Measurements from ENCODE around the gene PRRX2.
A peak's percentile ranks its signal among the peaks of the same experiment; 100 is the strongest.

PRRX2 gene

DNA sequence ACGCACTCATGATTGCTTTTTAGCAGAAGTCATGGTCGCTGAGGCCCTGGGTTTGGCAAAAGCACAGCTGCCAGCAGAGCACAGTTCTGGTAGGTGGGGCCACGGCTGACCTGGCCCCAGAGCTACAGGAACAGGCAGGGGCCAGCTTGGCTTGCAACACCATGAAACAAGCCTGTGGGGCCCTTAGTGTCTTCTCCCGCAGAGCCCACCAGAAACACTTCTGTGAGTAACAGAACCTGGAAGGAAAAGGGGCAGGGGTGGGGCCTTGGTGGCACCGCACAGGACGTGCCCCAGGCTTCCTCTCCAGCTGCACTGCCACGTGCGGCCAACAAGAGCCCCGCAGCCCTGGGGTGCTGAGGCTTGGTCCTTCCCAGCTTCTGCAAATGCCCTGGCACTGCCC lies 28.3 kb upstream of the PRRX2 start:
- peak; percentile 68 for DNase-seq

DNA sequence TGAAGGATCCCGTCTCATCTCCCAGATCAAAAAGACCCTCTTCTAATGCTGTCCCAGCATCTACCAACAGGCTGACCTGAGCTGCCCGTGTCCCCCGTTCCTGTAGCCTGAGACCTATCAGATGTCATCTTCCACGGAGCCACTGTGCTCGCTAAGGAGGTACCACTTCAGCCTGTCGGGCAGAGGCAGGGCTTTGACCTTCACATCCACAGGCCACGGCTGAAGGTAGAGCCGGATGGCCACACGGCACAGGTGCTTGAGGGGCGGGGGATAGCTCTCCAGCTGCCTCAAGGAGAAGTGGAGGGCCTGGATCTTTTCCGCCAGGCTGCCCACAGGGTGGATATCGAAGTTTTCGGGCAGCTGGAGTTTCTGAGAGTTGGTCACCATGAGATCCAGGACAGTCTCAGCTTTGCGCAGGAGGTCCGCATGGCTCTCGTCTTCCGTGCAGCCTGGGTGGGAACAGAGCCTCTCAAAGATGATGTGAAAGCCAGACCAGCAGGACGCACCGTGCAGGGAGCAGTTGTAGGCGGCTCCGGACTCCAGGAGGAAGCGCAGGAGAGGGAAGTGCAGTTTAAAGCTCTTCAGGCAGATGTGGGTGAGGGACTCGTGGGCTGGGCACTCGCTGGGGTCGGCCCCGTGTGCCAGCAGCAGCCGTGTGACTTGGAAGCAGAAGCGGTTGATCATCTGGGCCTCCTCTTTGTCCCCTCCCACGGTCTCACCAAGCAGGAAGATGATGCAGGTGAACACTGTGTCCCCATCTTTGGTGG lies 27.6 kb upstream of the PRRX2 start:
- no peak for DNase-seq

DNA sequence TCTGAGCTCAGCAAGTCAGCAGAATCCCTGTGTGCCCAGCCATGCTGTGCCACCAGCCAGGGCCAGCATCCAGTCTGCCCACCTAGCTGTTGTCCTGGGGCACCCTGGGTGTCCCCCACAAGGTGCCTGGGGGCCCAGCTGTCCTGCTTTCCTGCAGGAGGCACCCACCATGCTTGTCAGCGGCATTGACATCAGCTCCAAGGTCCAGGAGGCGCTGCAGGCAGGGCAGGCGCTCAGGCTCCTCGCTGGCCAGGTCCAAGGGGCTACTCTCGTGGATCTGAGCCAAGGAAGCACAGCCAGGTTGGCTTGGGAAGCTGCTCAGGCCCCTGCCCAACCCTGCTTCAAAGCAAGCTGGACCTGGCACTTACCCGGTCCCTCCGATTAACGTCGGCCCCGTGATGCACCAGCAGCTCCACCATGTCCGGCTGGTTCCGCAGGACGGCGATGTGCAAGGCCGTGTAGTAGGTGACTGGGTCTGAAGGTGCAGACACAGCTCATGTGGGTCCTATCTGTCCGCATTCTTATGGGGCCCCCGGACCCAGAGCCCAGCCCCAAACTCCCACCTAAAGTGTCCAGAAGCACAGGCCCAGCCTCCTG lies 26.3 kb upstream of the PRRX2 start:
- DNase-seq = no peak

DNA sequence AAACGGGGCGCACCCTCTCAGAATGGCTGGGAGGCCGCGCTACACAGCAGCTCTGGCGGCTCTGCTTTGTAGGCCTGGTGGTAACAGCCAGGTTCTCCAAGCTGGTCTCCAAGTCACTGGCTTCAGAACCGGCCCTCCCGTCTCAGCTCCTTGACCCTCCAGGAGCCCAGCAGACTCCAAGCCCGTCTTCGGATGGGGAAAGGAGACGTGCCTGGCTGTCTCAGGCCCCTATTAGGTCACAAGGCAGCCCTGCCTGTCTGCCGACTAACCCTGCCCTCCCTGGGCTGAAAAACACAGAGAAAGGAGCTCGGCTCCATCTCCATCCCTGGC lies 25.7 kb upstream of the PRRX2 start:
- no peak for DNase-seq

DNA sequence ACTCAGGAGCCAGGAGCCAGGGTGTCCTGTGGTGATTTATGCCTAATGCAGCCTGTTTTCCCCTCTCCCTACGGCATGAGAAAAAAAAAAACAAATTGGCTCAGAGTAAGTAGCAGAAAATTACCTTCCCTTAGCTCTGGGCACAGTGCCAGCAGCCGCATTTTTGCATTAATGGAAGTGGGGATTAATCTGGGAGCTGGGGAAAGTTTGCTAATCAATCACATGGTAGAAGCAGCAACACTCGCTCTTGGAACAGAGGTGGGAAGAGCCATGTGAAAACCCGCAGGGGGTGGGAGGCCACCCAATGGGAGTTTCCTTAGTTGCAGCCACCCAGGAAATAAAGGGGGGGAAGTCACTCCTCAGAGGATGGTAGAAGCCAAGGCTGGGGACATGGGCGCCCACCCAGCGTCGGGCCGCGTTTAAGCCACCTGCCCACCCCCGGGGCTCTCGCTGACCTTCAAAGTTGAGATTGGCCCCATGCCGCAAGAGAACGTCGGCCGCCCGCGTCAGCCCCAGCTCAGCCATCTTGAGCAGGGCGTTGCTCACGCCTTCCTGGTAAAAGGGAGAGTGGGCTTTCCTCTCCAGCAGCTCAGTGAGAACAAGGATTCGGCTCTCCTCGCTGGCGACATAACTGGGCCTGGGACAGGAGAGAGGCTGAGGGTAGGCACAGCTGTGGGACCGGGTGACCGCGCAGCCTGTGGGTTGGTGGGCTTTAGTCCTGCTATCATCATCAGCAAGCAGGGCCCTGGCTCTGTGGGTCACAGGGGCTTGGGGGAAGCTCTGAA lies 25.2 kb upstream of the PRRX2 start:
- DNase-seq = no peak

DNA sequence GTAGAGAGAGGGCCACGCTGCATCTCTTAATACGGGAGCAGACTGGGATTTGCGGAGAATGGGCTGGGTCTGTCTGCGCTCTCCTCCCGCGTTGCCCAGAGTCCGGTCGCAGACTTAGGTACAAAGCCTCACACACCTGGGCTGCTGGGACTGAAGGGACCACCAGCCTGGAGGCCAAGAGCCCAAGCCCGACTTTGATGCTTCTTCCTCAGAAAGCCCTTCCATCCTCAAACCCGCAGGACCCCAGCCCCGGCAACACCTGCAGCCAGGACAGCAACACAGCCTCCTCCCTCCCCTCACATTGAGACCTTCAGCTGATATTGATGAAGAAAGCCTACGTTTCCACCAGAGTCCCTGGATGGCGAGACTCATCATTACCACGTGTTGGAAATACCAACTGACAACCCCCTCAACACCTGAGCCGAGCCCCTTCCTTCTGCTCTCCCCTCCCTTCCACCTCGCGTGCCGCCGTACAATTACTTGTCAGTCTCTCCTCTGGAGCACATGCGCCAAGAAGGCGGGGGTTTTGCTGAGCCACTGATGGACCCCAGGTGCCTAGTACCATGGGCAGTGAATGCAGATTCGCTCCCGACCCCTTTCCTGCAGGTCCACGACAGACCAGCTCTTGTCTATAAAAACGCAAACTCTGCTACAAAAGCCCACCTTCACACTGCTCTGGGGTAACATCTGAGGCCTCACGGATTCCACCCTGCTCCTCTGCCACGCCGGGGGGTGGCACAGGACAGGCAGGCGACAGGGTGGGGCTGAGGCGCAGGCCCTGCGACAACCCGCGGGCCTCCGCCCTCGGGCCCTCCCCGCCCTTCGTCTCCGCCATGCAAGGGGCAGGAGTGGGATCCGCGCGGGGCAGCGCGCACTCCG lies 24.3 kb upstream of the PRRX2 start:
- peak; percentile 51 for DNase-seq

DNA sequence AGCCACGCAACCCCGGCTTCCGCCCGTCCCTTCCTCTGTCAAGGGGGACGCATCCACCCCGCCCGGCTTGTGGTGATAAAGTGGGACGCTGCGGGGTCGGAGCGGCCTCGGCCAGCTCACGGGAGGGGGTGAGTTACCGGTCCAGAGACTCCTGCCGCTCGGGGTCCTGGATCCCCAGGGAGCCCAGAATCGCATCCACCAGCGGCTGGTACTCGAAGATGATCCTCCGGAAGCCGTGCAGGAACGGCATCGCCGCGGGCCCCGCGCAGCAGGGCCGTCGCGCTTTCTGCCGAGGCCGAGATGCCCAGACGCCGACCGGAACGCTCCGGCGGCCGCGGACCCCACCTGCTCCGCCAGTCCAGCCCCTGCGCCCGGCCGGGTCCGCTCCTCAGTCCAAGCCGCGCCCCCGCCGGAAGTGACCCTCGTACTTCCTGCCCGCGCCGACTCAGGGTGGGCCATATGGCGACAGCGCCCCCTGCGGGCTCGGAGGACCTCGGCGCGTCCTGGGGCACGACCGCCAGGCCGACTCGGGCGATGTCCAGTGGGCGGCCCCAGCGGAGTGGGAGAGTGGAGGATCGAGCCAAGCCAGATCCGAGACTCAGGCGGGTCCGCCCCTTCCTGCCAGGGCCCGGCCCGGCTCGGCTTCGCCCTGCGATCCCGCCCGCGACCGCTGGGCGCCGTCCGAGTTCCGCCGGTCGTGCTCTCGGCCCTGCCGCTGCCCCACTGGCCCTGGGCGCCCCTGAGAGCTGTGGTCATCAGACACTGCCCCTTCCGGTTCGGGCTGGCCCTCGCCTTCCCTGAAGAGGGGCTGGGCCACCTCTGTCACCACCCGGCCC lies 23.5 kb upstream of the PRRX2 start, which contains the start of gene ASB6:
TSS of gene ASB6 (minus strand) at position 402 of the 836 bp plus-strand sequence. CDS start at position 250, 152 bp downstream.
- peak; percentile 98 for DNase-seq

DNA sequence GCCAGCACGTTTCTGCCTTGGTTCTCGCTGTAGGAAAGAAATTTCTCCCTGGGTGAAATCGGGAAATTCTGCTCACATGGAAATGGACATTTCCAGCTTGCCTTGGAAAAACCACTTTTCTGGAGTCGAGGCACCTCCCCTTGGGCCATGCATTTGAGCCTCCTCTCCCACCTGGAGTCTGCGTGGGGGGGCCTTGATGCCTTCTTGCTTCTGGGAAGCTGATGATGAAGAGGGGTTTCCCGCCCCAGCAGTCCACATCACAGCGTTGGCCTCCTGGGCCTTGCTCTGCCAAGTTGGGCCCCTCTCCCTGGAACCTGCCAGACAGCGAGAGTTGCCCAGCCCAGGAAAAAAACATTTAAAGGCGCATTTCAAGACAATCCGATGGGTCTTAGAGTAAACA lies 21.7 kb upstream of the PRRX2 start:
- DNase-seq = no peak

DNA sequence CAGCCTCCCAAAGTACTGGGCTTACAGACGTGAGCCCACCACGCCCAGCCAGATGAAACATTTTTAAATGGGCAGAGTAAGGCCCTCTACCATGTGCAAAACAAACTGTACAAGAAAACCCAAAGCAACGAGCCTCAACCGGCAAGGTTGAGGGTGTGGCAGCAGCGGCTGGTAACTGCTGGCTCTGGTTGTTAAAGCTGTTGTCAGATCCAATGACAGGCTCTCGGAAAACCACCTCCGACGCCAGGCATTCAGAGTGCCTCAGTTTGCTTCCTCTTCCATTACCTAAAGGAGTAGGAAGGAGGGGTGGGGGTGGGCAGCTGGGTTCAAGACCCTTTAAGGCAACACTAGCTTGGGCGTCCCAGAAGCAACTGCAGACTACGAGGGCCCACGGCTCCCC lies 21.1 kb upstream of the PRRX2 start:
- no peak for DNase-seq

DNA sequence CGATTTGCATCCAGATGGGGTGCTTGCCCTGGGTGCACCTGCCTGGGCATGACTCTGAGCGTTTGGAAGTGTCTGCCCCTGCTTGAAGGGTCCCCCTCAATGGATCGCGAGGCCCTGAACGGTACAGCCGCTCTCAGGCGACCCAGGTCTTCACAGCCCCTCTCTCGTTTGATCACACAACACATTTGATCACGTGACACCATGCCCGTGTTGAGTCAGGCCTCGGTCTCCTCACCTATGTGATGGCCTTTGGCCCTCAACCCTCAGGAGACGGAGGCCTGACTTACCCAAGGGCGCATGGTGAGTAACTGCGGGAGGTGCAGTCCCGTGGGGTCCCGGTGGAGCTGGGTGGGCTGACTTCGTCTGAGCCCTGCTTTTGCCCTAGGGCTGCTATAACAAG lies 20.5 kb upstream of the PRRX2 start:
- DNase-seq = no peak

DNA sequence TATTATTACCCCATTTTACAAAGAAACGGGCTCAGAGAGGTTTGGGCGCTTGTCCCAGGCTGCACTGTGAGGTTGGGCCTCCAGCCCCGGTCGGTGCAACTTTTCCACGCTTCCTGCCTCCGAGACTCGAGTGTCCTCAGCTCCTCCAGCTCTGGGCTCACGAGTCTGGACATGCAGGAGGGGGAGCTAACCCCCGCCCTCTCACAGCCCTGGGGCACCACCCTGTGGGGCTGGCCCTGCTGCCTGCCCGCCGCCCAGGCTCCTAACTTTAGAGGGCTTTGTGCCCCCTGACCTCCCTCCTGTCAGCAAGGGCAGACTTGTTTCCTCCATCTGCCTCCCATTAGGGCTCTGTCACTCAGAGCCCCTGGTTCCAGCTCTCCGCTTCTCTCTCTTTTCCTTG lies 19.2 kb upstream of the PRRX2 start:
- no peak for DNase-seq

DNA sequence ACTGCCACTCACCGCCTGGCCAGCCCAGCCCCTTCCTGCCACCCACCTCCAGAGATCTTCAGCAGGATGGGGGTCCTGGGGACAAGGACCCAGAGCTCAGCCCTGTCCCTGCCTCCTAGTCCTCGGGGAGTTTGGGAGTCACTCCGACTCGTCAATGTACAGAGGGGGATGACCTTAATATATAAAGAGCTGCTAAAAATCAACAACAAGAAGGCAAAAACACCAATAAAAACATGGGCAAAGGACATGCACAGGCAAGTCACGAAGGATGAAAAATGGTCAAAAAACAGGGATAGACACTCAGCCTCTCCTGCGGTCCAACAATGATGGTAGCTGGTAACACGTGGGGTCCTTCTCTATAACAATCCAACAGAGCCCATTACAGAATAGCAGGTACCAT lies 18.8 kb upstream of the PRRX2 start:
- no peak for DNase-seq

DNA sequence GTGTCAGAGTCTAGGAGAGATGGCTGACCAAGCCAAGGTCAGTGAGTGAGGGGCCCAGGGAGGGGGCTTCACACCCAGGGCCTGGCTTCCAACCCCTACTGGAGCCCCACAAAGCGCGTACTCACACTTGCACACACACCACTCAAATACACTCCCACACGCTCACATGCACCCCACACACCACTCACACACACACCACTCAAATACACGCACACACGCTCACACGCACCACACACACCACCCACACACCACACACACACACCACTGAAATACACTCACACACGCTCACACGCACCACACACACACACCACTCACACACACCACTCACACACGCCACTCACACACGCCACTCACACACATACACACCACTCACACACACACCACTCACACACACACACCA lies 17.8 kb upstream of the PRRX2 start:
- DNase-seq = no peak

DNA sequence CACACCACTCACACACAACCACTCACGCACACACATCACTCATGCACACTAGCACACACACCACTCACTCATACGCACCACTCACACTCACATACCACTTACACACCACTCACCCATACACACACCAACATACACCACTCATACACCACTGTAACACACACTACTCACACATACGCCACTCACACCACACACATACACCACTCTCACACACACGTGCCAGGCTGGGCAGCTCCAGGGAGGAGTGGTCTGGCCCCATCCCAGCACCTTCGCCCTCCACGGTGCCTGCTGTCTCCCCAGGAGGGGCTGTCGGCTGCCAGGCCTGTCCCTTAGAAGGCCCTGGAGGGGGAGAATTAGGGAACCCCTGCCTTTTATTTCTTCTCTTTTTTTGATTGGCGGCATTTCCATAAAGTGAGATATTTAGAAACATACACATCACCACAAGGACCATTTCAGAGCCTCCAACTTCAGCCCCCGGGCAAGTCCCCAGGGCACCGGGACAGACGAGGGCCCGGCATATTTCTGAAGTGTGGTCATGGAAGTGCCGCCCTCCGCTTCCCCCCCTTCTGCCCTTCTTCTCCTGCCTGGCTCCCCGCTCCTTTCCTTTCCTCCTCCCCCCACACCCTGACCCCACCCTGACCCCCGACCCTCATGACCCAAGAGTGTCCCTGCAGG lies 17.2 kb upstream of the PRRX2 start:
- no peak for DNase-seq

DNA sequence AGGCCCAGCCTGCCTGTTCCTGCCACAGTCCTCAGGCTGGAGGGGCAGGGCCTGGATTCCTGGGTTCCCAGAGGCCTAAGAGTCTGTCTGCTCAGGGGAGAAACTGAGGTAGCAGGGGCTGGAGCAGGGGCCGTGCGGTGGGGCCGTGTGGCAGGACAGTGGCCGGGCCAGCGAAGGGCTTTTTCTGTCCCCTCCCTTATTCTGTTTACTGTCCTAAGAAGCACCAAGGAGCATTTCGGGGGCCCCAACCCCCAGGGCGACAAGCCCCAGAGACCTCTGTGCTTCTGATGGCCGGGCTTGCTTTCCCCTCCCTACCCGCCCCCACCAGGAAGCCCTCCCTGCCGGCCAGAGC lies 16.7 kb upstream of the PRRX2 start:
- no peak for DNase-seq

DNA sequence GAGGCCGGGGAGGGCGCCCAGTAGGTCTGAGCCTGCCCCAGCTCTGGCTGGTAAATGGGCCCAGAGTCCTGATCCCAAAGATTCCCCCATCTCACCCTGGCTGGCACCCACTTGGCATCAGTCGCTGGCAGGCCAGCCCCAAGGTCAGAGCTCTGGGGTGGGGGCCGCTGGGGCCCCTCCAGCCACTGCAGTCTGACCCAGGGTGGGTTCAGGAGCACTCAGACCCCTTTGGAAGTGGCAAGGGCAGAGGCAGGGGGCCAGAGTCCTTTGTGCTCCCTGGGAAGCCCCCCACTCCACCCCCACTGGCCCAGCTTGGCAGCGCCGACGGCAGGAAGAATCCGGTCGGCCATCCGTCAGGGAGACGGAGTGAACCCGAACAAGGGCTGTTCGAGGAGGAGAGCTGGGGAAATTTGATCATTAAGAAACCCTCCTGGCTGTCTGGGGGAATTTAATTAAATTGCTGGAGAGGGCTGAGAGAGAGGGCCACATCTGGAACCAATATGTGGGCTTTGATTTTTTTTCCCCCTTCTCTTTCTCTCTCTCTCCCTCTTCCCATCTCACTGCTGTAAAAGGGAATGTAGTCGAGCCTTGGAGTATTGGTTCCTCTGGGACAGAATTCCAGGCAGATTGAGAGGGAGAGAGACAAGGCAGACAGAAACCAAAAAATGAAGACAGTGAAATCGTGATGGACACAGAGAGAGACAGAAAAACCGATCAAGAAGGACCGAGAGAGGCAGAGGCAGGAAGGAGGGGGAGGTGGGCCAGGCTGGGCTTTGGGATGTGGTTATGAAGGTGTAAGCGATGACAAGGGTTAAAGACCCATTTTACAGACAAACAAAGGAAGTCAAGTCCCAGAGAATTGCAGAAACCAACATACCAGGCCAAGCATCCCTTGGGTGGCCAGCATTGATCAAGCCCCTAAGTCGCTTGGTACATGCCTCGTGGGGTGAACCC lies 15.4 kb upstream of the PRRX2 start:
- DNase-seq = no peak

DNA sequence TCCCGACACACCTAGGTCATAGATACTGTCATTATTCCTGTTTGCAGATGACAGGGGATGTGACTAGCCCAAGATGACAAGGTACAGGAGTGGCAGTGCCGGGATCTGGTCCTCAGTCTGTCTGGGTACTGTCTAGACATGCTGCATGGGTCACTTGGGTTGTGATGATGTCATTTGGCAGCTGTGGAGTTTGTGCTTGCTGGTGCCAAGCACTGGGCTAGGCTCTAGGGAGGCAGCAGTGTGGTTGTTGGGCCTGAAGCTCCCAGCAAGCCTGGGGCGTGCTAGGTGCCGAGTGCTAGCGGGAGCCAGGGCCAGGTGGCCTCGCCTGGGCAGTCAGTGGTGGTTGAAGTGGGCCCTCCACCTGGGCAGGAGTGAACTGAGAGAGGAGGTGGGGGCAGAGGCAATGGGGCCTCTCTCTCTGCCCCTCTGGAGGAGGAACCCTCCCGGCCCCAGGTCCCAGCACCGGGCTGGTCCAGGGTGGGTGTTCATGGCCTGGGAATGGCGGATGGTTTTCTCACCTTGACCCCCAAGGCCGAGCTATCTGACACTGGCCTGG lies 14.7 kb upstream of the PRRX2 start:
- no peak for DNase-seq

DNA sequence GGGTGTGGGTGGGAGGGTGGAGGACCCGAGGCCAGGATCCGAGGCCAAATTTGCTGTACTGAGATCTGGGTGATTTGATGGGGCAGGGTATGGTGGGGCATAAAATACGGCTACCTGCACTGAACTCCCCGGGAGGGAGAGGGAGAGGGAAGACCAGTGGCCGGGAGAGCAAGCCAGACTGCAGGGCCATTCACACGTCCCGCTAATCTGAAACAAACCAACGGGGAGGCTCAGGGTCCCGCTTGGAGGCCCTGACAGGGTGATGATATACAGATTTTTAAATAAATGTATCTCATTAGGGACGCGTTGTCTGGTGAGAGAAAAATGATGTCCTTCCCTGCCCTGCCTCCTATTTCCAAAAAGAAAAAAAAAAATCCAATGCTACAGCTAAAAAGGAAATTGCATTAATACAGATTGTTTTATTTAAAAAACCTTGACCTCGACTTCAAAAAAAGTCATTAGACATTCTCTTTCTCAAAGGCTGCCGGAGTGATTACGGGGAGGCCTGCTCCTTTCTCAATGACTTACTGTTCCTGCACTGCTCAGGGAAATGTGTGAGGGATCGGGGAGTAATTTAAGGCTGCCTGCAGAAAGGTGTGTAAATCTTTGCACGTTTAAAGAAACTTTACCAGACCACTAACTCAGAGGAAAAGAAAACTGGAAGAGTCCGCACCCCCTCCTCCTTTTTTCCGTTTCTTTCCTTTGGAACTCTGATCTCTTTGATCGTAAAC lies 11.5 kb upstream of the PRRX2 start:
- DNase-seq = no peak

DNA sequence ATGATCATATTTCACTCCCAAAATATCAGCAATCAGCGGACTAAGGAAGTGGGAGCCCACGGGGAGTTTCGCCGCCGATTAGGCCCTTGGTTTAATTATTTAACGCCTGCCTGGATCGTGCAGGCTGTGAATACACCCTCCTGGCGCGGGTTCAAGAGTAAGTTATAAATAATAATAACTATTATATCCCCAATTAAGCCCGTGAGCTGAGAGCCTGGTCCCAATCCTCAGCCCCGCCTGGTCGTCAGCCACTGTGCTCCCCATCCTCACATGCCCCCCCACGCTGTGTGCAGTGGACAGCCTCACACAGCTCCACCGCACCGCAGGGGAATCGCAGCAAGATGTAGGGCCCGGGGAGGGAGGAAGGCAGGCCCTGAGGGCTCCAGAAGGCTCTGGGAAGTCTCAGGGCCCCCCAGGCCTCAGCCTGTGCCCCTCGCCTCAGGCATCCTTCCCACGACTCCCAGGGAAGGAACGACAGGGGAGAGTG lies 10.8 kb upstream of the PRRX2 start:
- DNase-seq = no peak
